SK-N-SH treated with all-trans-retinoic acid at 6 μM for 48 hours (cell line): ENCODE data around the gene ZNF423.

Experiments used
- ZC3H10 ChIP-seq: fragments of 250-450 bp; sonication (Bioruptor Pico); IDR thresholded peaks from 2 replicates; pipeline ENCODE4 v1.5.1; 2021; ENCODE audit warnings: mild to moderate bottlenecking, moderate library complexity
- ZNF70 ChIP-seq: fragments of 450-650 bp; formaldehyde crosslinking; IDR thresholded peaks from 2 replicates; pipeline ENCODE4 v1.5.0; 2020; ENCODE audit warnings: mild to moderate bottlenecking, moderate library complexity
- ZNF8 ChIP-seq: fragments of 450-650 bp; formaldehyde crosslinking; IDR thresholded peaks from 2 replicates; pipeline ENCODE4 v1.5.0; 2020; ENCODE audit warnings: mild to moderate bottlenecking, moderate library complexity
- TF ChIP-seq, protein P1 (sequence below): fragments of 250-450 bp; sonication (Bioruptor Pico); IDR thresholded peaks from 2 replicates; pipeline ENCODE4 v1.5.1; 2020; ENCODE audit warnings: low read depth, mild to moderate bottlenecking, moderate library complexity

DNA sequence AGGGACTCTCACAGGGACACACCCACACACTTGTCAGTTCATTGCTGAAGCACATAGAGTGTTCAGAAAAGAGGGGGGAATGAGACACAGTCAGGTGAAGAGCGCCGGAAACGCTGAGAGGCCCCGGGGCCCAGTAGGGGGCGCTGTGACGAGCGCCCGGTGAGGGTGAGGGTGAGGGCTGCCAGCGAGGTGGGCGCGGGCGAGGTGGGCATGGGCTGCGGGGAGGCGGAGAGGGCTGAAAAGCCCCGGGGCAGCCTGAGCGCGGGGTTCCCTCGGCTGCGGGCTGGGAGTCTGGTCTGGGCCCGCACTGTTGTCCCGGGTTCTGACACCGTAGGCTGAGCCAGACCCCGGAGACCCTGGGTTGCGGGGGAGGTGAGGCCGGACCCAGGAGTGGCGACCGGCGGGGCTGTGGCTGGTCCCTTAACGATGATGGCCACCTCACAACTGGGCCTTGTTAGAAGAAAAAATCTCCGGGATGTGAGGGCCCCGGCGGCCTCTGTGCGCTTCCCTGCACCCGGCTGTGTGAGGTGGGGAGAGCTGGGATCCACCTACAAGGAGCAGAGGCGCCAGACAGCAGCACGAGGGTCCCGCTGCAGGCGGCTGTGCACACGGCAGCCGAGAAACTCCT is 390.9 kb downstream of the ZNF423 start:
- TF ChIP-seq, protein P1, sequence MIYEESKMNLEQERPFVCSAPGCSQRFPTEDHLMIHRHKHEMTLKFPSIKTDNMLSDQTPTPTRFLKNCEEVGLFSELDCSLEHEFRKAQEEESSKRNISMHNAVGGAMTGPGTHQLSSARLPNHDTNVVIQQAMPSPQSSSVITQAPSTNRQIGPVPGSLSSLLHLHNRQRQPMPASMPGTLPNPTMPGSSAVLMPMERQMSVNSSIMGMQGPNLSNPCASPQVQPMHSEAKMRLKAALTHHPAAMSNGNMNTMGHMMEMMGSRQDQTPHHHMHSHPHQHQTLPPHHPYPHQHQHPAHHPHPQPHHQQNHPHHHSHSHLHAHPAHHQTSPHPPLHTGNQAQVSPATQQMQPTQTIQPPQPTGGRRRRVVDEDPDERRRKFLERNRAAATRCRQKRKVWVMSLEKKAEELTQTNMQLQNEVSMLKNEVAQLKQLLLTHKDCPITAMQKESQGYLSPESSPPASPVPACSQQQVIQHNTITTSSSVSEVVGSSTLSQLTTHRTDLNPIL (CRISPR knock-in tag), result no peak
- TF ChIP-seq ZNF8 (no peak), ZC3H10 (no peak), ZNF70 (CRISPR knock-in tag) (no peak)
